ENCODE measurements around the gene POLD3. TPM values are rescaled to one million over a fixed set of nuclear protein-coding genes. Genes with fewer than 3 reads are reported as not detected.

POLD3 gene
- polyA plus RNA-seq, 4 donors = 29.6 to 36.3 (median 34.5) TPM

GRCh38 chr11:74684661-74685060 lies 92.3 kb downstream of the POLD3 start:
- no peak for DNase-seq (ENCODE audit: low read depth in 4 of 4, low spot score in 2 of 4)

- no peak for DNase-seq (ENCODE audit: low read depth in 4 of 4, low spot score in 2 of 4)
Measured at GRCh38 chr11:74685338-74685737, 93.0 kb downstream of the POLD3 start.

GRCh38 chr11:74685905-74686304 lies 93.5 kb downstream of the POLD3 start:
- DNase-seq (ENCODE audit: low read depth in 4 of 4, low spot score in 2 of 4) = no peak

GRCh38 chr11:74686792-74687191 lies 94.4 kb downstream of the POLD3 start:
- no peak for DNase-seq (ENCODE audit: low read depth in 4 of 4, low spot score in 2 of 4)

GRCh38 chr11:74687237-74688023 lies 95.0 kb downstream of the POLD3 start:
- DNase-seq (ENCODE audit: low read depth in 4 of 4, low spot score in 2 of 4) = no peak

GRCh38 chr11:74689666-74690065 lies 97.3 kb downstream of the POLD3 start:
- DNase-seq (ENCODE audit: low read depth in 4 of 4, low spot score in 2 of 4) = no peak

- DNase-seq (ENCODE audit: low read depth in 4 of 4, low spot score in 2 of 4) = no peak
Measured at GRCh38 chr11:74691755-74692154, 99.4 kb downstream of the POLD3 start.

Other genes starting within 250 kb of the POLD3 start
- 1 to 10 TPM; 2.8 to 5.1 (median 3.5) TPM for gene PGM2L1, start 194.1 kb upstream of the POLD3 start, polyA plus RNA-seq (ENCODE audit: insufficient read length in 4 of 4)
- 10 to 100 TPM; 26.9 to 32.4 (median 28.4) TPM for gene KCNE3, start 125.0 kb upstream of the POLD3 start, polyA plus RNA-seq (ENCODE audit: insufficient read length in 4 of 4)
- 10 to 100 TPM in 1 of 4 donors, 1 to 10 TPM in 3; 8.1 to 10.3 (median 9.1) TPM for gene LIPT2, start 98.9 kb upstream of the POLD3 start, polyA plus RNA-seq (ENCODE audit: insufficient read length in 4 of 4)
- under 1 TPM; 0.19 to 0.99 (median 0.54) TPM for gene CHRDL2, start 138.8 kb downstream of the POLD3 start, polyA plus RNA-seq (ENCODE audit: insufficient read length in 4 of 4)
- gene RNF169, start 156.3 kb downstream of the POLD3 start, polyA plus RNA-seq (ENCODE audit: insufficient read length in 4 of 4) = 10 to 100 TPM; 14.3 to 19.3 (median 18.3) TPM